Prostate gland (tissue), 2 donors: Measurements from ENCODE around the gene EEF1AKMT3.

Source experiments
- POLR2A ChIP-seq: fragments of 450-650 bp; IDR thresholded peaks from one replicate; pipeline ENCODE4 v1.6.1; 2016; ENCODE audit warnings: antibody characterized with exemption, mild to moderate bottlenecking
- POLR2AphosphoS5 ChIP-seq: sonication (generic); formaldehyde crosslinking; IDR thresholded peaks from one replicate; pipeline ENCODE4 v1.6.1; 2017; ENCODE audit warnings: antibody characterized with exemption
- TF ChIP-seq, protein P1 (sequence below), 4 experiments: fragments of 200-600 bp in 2 of 4; fragments of 450-650 bp in 2 of 4; sonication (generic) in 2 of 4; IDR thresholded peaks; 1 replicate in 3 of 4; 2 replicates in 1 of 4; pipeline ENCODE4 v1.5.1; 2016 to 2019; ENCODE audit warnings: antibody characterized with exemption in 4 of 4, mild to moderate bottlenecking in 2 of 4, moderate library complexity in 2 of 4

DNA sequence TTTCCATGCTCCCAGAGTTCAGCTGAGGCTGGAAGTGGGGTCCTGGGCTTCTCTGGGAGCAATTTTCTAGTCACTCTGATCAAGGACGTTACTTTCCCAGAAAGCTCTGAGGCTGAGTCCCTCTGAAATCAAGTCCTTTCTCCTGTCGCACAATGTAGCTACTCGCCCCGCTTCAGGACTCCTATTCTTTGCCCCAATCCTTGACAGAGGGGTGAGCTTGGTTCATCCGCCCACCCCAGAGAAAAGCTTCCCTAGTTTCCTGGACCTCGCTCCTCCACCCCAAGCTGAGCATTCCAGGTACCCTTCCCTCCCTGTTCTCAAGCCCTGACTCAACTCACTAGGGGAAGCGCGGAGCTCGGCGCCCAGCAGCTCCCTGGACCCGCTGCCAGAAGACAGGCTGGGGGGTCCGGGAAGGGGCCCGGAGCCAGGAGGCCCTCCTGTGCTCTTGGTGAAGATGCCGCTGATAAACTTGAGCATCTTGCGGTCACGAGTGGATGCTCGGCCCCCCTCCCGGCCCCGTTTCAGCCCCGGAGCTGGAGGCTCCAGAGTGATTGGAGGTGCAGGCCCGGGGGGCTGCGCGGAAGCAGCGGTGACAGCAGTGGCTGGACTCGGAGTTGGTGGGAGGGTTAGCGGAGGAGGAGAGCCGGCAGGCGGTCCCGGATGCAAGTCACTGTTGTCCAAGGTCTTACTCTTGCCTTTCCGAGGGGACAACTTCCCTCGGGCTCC lies 35.5 kb upstream of the EEF1AKMT3 start:
- TF ChIP-seq, protein P1, sequence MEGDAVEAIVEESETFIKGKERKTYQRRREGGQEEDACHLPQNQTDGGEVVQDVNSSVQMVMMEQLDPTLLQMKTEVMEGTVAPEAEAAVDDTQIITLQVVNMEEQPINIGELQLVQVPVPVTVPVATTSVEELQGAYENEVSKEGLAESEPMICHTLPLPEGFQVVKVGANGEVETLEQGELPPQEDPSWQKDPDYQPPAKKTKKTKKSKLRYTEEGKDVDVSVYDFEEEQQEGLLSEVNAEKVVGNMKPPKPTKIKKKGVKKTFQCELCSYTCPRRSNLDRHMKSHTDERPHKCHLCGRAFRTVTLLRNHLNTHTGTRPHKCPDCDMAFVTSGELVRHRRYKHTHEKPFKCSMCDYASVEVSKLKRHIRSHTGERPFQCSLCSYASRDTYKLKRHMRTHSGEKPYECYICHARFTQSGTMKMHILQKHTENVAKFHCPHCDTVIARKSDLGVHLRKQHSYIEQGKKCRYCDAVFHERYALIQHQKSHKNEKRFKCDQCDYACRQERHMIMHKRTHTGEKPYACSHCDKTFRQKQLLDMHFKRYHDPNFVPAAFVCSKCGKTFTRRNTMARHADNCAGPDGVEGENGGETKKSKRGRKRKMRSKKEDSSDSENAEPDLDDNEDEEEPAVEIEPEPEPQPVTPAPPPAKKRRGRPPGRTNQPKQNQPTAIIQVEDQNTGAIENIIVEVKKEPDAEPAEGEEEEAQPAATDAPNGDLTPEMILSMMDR (IDR thresholded peaks at IDR 0.05): no peak
- TF ChIP-seq POLR2A (no peak), POLR2AphosphoS5 (no peak)
